GM12864 (cell line): ENCODE measurements around the gene CCN5.
A peak's percentile ranks its signal among the peaks of the same experiment; 100 is the strongest.

Experiments
- DNase-seq: peaks from one replicate; pipeline ENCODE4 v3.0.0-alpha.2; 2011; ENCODE audit warnings: low read depth
- H3K4me3 ChIP-seq: 2 replicates; pipeline ENCODE4 v1.5.1; 2011; ENCODE audit warnings: mild to moderate bottlenecking, low read depth, low read length, control low read depth
- CTCF ChIP-seq: IDR thresholded peaks from 2 replicates; pipeline ENCODE4 v1.5.1; 2011; ENCODE audit warnings: low read depth, mild to moderate bottlenecking, moderate library complexity, low read length, control low read depth, inconsistent platforms; ENCODE audit errors: missing control alignments

CCN5 gene

DNA sequence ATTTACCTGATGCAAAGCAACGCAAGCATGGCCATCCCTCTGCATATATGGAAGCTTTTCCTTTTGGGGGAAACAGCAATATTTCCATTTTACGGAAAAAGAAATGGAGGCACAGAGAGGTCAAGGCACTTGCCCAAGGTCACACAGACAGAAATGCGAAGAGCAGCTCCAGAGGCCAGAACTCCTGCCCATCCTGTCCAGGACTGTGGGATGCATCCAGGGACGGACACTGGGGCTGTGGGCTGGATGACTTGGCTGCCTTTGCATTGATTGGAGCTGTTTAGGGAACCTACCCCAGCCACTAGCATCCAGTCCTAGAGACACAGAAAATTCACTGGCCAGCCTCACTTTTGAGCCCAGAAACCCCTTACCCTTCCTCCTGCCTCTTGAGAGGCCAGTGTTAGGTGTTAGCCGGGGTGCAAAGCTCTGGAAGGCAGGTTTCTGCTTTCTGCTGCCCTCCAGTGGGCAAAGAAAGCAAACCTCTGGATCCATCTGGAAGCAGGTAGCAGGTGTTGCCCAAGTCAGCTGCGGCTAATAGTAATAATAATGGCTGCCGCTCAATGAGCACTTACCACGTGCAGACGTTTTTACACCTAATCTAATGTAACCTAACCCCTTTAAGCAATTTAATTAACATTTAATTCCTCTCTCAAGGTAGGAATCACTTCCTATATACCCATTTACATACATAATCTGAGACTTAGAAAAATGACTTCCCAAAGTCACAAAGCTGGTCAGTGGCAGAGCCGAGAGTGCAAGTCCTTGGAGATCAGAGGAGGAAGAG is 31.7 kb upstream of the CCN5 start:
- H3K4me3 ChIP-seq: no peak overlapping the region
- DNase-seq: no peak
- TF ChIP-seq CTCF: peak; percentile 55

GRCh38 chr20:44684047-44684967 is 30.9 kb upstream of the CCN5 start:
- no peak for TF ChIP-seq CTCF
- DNase-seq: no peak
- H3K4me3 ChIP-seq: no peak overlapping the region

GRCh38 chr20:44686934-44687333 is 28.2 kb upstream of the CCN5 start:
- no peak for DNase-seq
- no peak for TF ChIP-seq CTCF
- H3K4me3 ChIP-seq: no peak overlapping the region

GRCh38 chr20:44688053-44688625 is 27.0 kb upstream of the CCN5 start:
- no peak for TF ChIP-seq CTCF
- DNase-seq: no peak

GRCh38 chr20:44689809-44690208 is 25.4 kb upstream of the CCN5 start:
- DNase-seq: no peak
- TF ChIP-seq CTCF: no peak
- no peak overlapping the region for H3K4me3 ChIP-seq

More at GRCh38 chr20:44688053-44688625, 27.0 kb upstream of the CCN5 start:
- no peak overlapping the region for H3K4me3 ChIP-seq

GRCh38 chr20:44690781-44691423 is 24.3 kb upstream of the CCN5 start:
- no peak for DNase-seq
- no peak for TF ChIP-seq CTCF
- no peak overlapping the region for H3K4me3 ChIP-seq
